ENCODE measurements around the gene P2RX1. TPM values are rescaled to one million over a fixed set of nuclear protein-coding genes. Genes with fewer than 3 reads are reported as not detected.

P2RX1 gene
- total RNA-seq, 6 experiments from 2014 or later: 0.08 TPM; not detected in 5

DNA sequence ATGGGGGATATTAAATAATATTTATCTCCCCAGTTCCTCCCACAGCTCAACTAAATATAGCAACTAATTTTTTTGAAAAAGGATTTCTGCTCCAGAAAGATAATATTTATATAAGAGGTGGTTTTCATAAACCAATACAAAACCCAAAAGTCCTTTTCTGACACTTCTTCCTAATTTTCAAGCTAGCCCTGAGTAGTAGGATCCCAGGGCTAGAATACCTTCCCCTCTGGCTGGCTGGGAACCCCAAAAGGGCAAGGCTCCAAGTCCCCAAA, 46.6 kb upstream of the P2RX1 start:
- H3K36me3 Mint-ChIP-seq (ENCODE audit: low read depth): no peaks in the 10 kb centered on the region
- TF ChIP-seq, protein P1, sequence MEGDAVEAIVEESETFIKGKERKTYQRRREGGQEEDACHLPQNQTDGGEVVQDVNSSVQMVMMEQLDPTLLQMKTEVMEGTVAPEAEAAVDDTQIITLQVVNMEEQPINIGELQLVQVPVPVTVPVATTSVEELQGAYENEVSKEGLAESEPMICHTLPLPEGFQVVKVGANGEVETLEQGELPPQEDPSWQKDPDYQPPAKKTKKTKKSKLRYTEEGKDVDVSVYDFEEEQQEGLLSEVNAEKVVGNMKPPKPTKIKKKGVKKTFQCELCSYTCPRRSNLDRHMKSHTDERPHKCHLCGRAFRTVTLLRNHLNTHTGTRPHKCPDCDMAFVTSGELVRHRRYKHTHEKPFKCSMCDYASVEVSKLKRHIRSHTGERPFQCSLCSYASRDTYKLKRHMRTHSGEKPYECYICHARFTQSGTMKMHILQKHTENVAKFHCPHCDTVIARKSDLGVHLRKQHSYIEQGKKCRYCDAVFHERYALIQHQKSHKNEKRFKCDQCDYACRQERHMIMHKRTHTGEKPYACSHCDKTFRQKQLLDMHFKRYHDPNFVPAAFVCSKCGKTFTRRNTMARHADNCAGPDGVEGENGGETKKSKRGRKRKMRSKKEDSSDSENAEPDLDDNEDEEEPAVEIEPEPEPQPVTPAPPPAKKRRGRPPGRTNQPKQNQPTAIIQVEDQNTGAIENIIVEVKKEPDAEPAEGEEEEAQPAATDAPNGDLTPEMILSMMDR (IDR thresholded peaks at IDR 0.05): no peak
- H3K4me3 Mint-ChIP-seq: no peak overlapping the region
- peaks cover 27% of the 10 kb centered on the region for H3K27me3 Mint-ChIP-seq (ENCODE audit: insufficient read depth)
- peaks cover 19% of the 10 kb centered on the region for H3K4me1 Mint-ChIP-seq (ENCODE audit: low read depth)
- H3K27ac Mint-ChIP-seq: no peak overlapping the region
- no peaks in the 10 kb centered on the region for H3K9me3 Mint-ChIP-seq
- no peak for DNase-seq

DNA sequence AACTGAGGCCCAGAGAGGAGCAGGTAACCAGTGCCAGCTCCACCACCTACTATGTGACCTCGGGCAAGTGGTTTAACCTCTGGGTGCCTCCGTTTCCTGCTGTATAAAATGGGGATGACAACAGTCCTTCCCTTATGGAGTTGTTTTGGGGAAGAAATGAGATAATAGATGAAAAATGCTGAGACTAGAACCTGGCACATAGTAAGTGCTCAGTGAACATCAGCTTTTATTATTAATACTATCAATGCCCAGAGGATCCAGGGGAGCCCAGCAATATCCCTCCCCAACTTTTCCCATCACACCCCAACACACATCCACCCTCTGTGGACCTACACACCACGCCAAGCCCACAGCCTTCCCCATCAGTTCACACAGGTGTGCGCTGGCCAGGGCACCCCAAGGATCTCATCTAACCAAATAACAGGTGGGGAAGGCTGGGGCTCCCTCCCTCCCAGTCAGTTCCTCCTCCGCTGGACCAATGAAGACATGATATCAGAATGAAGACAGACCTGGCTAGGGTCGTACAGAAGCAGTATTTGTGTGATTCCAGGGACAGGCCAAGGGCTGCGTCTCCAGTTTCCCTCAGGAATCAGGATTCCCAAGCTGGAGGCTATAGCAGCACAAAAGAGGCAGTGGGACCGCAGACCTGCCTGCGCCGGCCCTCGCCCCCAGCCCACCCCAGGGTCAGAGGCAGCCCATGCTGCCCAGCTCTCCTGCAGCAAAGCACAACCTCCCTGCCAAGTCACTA, 46.1 kb upstream of the P2RX1 start:
- peaks cover 19% of the 10 kb centered on the region for H3K4me1 Mint-ChIP-seq (ENCODE audit: low read depth)
- H3K9me3 Mint-ChIP-seq: no peaks in the 10 kb centered on the region
- no peak for DNase-seq
- peaks cover 25% of the 10 kb centered on the region for H3K27me3 Mint-ChIP-seq (ENCODE audit: insufficient read depth)
- H3K4me3 Mint-ChIP-seq: no peak overlapping the region
- TF ChIP-seq, protein P1 (IDR thresholded peaks at IDR 0.05): no peak
- H3K36me3 Mint-ChIP-seq (ENCODE audit: low read depth): no peaks in the 10 kb centered on the region
- H3K27ac Mint-ChIP-seq: no peak overlapping the region

- DNase-seq: no peak
- TF ChIP-seq, protein P1 (IDR thresholded peaks at IDR 0.05): no peak
These were observed 45.3 kb upstream of the P2RX1 start for GRCh38 chr17:3961564-3962047.

GRCh38 chr17:3960764-3961163, 44.5 kb upstream of the P2RX1 start:
- H3K27me3 Mint-ChIP-seq (ENCODE audit: insufficient read depth): peaks cover 25% of the 10 kb centered on the region
- H3K36me3 Mint-ChIP-seq (ENCODE audit: low read depth): no peaks in the 10 kb centered on the region
- H3K27ac Mint-ChIP-seq: no peak overlapping the region
- peaks cover 19% of the 10 kb centered on the region for H3K4me1 Mint-ChIP-seq (ENCODE audit: low read depth)
- DNase-seq: no peak
- no peak overlapping the region for H3K4me3 Mint-ChIP-seq
- no peaks in the 10 kb centered on the region for H3K9me3 Mint-ChIP-seq
- TF ChIP-seq, protein P1 (IDR thresholded peaks at IDR 0.05): no peak

More at GRCh38 chr17:3961564-3962047, 45.3 kb upstream of the P2RX1 start:
- H3K27ac Mint-ChIP-seq: no peak overlapping the region
- no peaks in the 10 kb centered on the region for H3K36me3 Mint-ChIP-seq (ENCODE audit: low read depth)
- no peak overlapping the region for H3K4me3 Mint-ChIP-seq
- peaks cover 25% of the 10 kb centered on the region for H3K27me3 Mint-ChIP-seq (ENCODE audit: insufficient read depth)
- no peaks in the 10 kb centered on the region for H3K9me3 Mint-ChIP-seq
- peaks cover 19% of the 10 kb centered on the region for H3K4me1 Mint-ChIP-seq (ENCODE audit: low read depth)

GRCh38 chr17:3959921-3960601, 43.8 kb upstream of the P2RX1 start:
- DNase-seq: no peak
- H3K9me3 Mint-ChIP-seq: no peaks in the 10 kb centered on the region
- H3K36me3 Mint-ChIP-seq (ENCODE audit: low read depth): no peaks in the 10 kb centered on the region
- peaks cover 26% of the 10 kb centered on the region for H3K27me3 Mint-ChIP-seq (ENCODE audit: insufficient read depth)
- TF ChIP-seq, protein P1 (IDR thresholded peaks at IDR 0.05): no peak
- peaks cover 15% of the 10 kb centered on the region for H3K4me1 Mint-ChIP-seq (ENCODE audit: low read depth)
- H3K27ac Mint-ChIP-seq: no peak overlapping the region
- H3K4me3 Mint-ChIP-seq: no peak overlapping the region
